Measurements from ENCODE around the gene NCAM1. TPM values are rescaled to one million over a fixed set of nuclear protein-coding genes. Genes with fewer than 3 reads are reported as not detected.

The NCAM1 gene
- total and polyA plus RNA-seq, 2 of the 13 experiments (the other 11 are each of a cell fraction or from before 2014, with no cell fraction given): 0.05 TPM; not detected in 1

DNA sequence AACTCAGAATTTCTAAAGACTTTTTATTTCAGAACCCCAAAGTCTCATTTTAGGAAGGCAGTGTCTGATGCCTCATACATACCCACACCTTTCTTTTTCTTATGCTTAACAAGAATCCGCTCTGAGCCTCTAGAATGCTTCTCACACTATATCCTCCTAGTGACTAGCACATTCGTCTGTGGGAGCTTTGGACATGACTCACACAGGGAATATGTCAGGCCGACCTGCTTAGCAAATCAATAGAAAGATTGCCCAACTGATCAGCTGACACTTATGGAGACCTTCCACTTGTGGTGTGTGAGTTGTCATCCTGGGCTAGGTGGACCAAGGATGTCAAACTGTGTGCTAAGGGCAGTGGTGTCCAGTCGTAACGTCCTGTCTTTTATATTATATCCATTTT, 223.3 kb downstream of the NCAM1 start (continued):
- TF ChIP-seq, protein P1, sequence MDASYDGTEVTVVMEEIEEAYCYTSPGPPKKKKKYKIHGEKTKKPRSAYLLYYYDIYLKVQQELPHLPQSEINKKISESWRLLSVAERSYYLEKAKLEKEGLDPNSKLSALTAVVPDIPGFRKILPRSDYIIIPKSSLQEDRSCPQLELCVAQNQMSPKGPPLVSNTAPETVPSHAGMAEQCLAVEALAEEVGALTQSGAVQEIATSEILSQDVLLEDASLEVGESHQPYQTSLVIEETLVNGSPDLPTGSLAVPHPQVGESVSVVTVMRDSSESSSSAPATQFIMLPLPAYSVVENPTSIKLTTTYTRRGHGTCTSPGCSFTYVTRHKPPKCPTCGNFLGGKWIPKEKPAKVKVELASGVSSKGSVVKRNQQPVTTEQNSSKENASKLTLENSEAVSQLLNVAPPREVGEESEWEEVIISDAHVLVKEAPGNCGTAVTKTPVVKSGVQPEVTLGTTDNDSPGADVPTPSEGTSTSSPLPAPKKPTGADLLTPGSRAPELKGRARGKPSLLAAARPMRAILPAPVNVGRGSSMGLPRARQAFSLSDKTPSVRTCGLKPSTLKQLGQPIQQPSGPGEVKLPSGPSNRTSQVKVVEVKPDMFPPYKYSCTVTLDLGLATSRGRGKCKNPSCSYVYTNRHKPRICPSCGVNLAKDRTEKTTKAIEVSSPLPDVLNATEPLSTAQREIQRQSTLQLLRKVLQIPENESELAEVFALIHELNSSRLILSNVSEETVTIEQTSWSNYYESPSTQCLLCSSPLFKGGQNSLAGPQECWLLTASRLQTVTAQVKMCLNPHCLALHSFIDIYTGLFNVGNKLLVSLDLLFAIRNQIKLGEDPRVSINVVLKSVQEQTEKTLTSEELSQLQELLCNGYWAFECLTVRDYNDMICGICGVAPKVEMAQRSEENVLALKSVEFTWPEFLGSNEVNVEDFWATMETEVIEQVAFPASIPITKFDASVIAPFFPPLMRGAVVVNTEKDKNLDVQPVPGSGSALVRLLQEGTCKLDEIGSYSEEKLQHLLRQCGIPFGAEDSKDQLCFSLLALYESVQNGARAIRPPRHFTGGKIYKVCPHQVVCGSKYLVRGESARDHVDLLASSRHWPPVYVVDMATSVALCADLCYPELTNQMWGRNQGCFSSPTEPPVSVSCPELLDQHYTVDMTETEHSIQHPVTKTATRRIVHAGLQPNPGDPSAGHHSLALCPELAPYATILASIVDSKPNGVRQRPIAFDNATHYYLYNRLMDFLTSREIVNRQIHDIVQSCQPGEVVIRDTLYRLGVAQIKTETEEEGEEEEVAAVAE (CRISPR knock-in tag; IDR thresholded peaks at IDR 0.05; ENCODE audit: borderline replicate concordance): no peak
- TF ChIP-seq ATAD3A (CRISPR knock-in tag; IDR thresholded peaks at IDR 0.05): no peak
- no peak for TF ChIP-seq GFI1 (CRISPR knock-in tag; IDR thresholded peaks at IDR 0.05; ENCODE audit: borderline replicate concordance)
- TF ChIP-seq, protein P2, sequence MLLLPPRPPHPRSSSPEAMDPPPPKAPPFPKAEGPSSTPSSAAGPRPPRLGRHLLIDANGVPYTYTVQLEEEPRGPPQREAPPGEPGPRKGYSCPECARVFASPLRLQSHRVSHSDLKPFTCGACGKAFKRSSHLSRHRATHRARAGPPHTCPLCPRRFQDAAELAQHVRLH (CRISPR knock-in tag; IDR thresholded peaks at IDR 0.05; ENCODE audit: borderline replicate concordance, low read depth): no peak

DNA sequence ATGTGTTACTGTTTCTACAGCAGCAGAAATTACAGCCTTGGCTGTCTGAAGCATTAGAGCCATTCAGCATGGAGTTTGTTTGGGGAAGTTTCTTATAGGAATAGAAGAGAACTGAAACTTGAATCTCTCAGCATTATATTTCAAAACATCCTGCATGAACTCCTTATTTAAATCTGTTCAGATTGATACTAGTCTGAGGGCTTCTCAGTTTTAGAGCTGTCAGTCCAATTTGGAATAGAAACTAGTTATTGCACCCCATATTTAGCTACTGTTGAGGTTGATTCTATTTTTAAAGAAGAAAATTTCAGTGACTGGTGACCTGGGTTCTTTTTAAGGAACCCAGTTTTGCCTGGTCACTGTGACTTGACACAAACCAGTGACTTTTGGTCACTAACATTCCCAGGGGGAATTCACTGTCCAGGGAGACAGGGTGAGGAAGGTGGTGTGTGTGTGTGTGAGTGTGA, 227.2 kb downstream of the NCAM1 start:
- no peaks in the 10 kb centered on the region for H3K9me3 ChIP-seq (ENCODE audit: low read length)
- no TSS peak for BruUV-seq (replicated peaks)
- POLR2A ChIA-PET: no interaction called here
- H2AFZ ChIP-seq (ENCODE audit: low read length): no peak overlapping the region
- CTCF ChIA-PET (ENCODE audit: low intra/inter-chr PET ratio, low total read pairs): no interaction called here
- in situ Hi-C loops (cut with HindIII; ENCODE audit: extremely low pct_ligation_motif_present, low pct_unique_long_range_greater_than_20kb) (no loop called here), intact Hi-C loops (cut with micrococcal nuclease; ENCODE audit: unreplicated experiment) (no loop called here)
- ATAC-seq (no peak), DNase-seq (ENCODE audit: low spot score) (no peak), FAIRE-seq (no peak)
- no peaks in the 10 kb centered on the region for H3K4me1 ChIP-seq (ENCODE audit: insufficient read depth, low read length)
- no peak overlapping the region for H3K9ac ChIP-seq (ENCODE audit: insufficient read depth, low read depth, low read length)
- no peaks in the 10 kb centered on the region for H3K79me2 ChIP-seq (ENCODE audit: insufficient read depth, low read length)
- H3K36me3 ChIP-seq (replicated peaks in 1 of 2; ENCODE audit: control insufficient read depth in 1 of 2, insufficient read depth in 2 of 2, low read length in 2 of 2): no peaks in the 10 kb centered on the region
- H4K20me1 ChIP-seq (ENCODE audit: insufficient read depth, low read length): no peaks in the 10 kb centered on the region
- H3K27ac ChIP-seq (ENCODE audit: extremely low read length, insufficient read depth, low read length): no peak overlapping the region
- no peak overlapping the region for H3K4me3 ChIP-seq (replicated peaks in 1 of 3; ENCODE audit: insufficient read depth in 1 of 3, low read depth in 2 of 3, low read length in 3 of 3)
- peaks cover 0 to 6% of the 10 kb centered on the region in 2 experiments; a peak in 2 of 5 replicates for H3K27me3 ChIP-seq (ENCODE audit: control insufficient read depth in 1 of 2, insufficient read depth in 2 of 2, low read length in 2 of 2)
- no peak for TF ChIP-seq EEA1 (CRISPR knock-in tag; IDR thresholded peaks at IDR 0.05; ENCODE audit: borderline replicate concordance)
- TF ChIP-seq ZNF598 (CRISPR knock-in tag; IDR thresholded peaks at IDR 0.05; ENCODE audit: borderline replicate concordance): no peak
- TF ChIP-seq, protein P3, sequence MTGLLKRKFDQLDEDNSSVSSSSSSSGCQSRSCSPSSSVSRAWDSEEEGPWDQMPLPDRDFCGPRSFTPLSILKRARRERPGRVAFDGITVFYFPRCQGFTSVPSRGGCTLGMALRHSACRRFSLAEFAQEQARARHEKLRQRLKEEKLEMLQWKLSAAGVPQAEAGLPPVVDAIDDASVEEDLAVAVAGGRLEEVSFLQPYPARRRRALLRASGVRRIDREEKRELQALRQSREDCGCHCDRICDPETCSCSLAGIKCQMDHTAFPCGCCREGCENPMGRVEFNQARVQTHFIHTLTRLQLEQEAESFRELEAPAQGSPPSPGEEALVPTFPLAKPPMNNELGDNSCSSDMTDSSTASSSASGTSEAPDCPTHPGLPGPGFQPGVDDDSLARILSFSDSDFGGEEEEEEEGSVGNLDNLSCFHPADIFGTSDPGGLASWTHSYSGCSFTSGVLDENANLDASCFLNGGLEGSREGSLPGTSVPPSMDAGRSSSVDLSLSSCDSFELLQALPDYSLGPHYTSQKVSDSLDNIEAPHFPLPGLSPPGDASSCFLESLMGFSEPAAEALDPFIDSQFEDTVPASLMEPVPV (CRISPR knock-in tag; IDR thresholded peaks at IDR 0.05): no peak
- no peak for TF ChIP-seq ZFX (CRISPR knock-in tag; IDR thresholded peaks at IDR 0.05; ENCODE audit: low read depth)
- TF ChIP-seq, protein P4, sequence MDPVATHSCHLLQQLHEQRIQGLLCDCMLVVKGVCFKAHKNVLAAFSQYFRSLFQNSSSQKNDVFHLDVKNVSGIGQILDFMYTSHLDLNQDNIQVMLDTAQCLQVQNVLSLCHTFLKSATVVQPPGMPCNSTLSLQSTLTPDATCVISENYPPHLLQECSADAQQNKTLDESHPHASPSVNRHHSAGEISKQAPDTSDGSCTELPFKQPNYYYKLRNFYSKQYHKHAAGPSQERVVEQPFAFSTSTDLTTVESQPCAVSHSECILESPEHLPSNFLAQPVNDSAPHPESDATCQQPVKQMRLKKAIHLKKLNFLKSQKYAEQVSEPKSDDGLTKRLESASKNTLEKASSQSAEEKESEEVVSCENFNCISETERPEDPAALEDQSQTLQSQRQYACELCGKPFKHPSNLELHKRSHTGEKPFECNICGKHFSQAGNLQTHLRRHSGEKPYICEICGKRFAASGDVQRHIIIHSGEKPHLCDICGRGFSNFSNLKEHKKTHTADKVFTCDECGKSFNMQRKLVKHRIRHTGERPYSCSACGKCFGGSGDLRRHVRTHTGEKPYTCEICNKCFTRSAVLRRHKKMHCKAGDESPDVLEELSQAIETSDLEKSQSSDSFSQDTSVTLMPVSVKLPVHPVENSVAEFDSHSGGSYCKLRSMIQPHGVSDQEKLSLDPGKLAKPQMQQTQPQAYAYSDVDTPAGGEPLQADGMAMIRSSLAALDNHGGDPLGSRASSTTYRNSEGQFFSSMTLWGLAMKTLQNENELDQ (CRISPR knock-in tag; IDR thresholded peaks at IDR 0.05; ENCODE audit: borderline replicate concordance): no peak
- H3K4me2 ChIP-seq (ENCODE audit: low read depth, low read length): no peak overlapping the region
